Neural progenitor cell (in vitro differentiated cells): ENCODE measurements around the gene PLPP6.

Experiments
- CTCF ChIP-seq: fragments of 200-600 bp; sonication (generic); IDR thresholded peaks from 2 replicates; pipeline ENCODE4 v1.5.1; 2017; ENCODE audit warnings: antibody characterized with exemption, mild to moderate bottlenecking
- EZH2 ChIP-seq: fragments of 200-600 bp; sonication (generic); IDR thresholded peaks from 2 replicates; pipeline ENCODE4 v1.6.1; 2017; ENCODE audit warnings: antibody characterized with exemption, mild to moderate bottlenecking, moderate library complexity

DNA sequence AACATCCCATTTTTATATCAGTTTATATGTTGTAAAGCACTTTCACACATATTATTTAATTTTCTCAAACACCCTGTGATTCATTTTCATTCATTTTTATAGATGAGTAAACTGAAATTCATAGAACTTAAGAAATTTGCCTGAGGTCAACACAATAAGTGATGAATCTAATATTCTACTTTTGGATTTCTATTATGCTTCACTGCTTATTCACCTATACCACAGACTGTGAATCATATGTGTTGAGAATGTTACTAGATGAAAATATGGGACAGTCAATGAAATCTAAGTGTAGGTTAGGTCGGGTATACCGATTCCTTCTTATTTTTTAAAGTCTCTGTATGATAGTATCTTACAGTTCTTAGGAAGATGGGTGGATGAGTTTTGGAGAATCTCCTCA lies 42.0 kb downstream of the PLPP6 start:
- TF ChIP-seq CTCF: no peak
- no peak for TF ChIP-seq EZH2
